H1 (cell line): ENCODE data around the gene NDUFB6. TPM values are rescaled to one million over a fixed set of nuclear protein-coding genes. Genes with fewer than 3 reads are reported as not detected.

Experiments used
- BACH1 ChIP-seq: IDR thresholded peaks from 2 replicates; pipeline ENCODE4 v1.6.1; 2012; ENCODE audit warnings: low read length, improper control_type of control experiment
- CBX8 ChIP-seq: fragments of 300-800, 300-1000 bp; sonication (generic); IDR thresholded peaks from 2 replicates; pipeline ENCODE4 v1.7.1; 2016; ENCODE audit warnings: low read depth, low read length, borderline replicate concordance
- CEBPB ChIP-seq: IDR thresholded peaks from 2 replicates; pipeline ENCODE4 v1.6.1; 2012; ENCODE audit warnings: low read depth, low read length
- CHD1 ChIP-seq: IDR thresholded peaks from 2 replicates; pipeline ENCODE4 v1.6.1; 2012; ENCODE audit warnings: low read depth, low read length, improper control_type of control experiment
- CREB1 ChIP-seq: IDR thresholded peaks from 2 replicates; pipeline ENCODE4 v1.6.1; 2012; ENCODE audit warnings: inconsistent platforms
- E2F6 ChIP-seq: IDR thresholded peaks from 2 replicates; pipeline ENCODE4 v1.6.1; 2012; ENCODE audit warnings: inconsistent platforms
- HDAC6 ChIP-seq: IDR thresholded peaks from one replicate; pipeline ENCODE4 v1.7.1; 2012; ENCODE audit warnings: low read depth, mild to moderate bottlenecking, inconsistent platforms, low read length, moderate library complexity
- KDM1A ChIP-seq: fragments of 200-600, 300-600 bp; sonication (generic); IDR thresholded peaks from 2 replicates; pipeline ENCODE4 v1.7.1; 2016; ENCODE audit warnings: mild to moderate bottlenecking, low read length, borderline replicate concordance
- KDM4A ChIP-seq: IDR thresholded peaks from one replicate; pipeline ENCODE4 v1.7.1; 2012; ENCODE audit warnings: low read depth, mild to moderate bottlenecking, moderate library complexity, low read length, inconsistent platforms; ENCODE audit not compliant: severe bottlenecking
- MAFK ChIP-seq: IDR thresholded peaks from 2 replicates; pipeline ENCODE4 v1.6.1; 2012; ENCODE audit warnings: low read depth, mild to moderate bottlenecking, improper control_type of control experiment, low read length
- PHF8 ChIP-seq: fragments of 200-600 bp; sonication (generic); conservative IDR thresholded peaks from 2 replicates; pipeline ENCODE4 v1.7.1; 2012; ENCODE audit warnings: low read depth, mild to moderate bottlenecking, inconsistent platforms, low read length, moderate library complexity
- POLR2A ChIP-seq, 2 experiments: IDR thresholded peaks; 1 replicate in 1 of 2; 2 replicates in 1 of 2; pipeline ENCODE4 v1.6.1; 2011; ENCODE audit warnings: low read depth in 2 of 2, low read length in 2 of 2, mild to moderate bottlenecking in 2 of 2; ENCODE audit errors: control extremely low read depth in 1 of 2
- POLR2AphosphoS5 ChIP-seq: IDR thresholded peaks from 2 replicates; pipeline ENCODE4 v1.6.1; 2011; ENCODE audit warnings: low read depth, low read length
- POU5F1 ChIP-seq: IDR thresholded peaks from 2 replicates; pipeline ENCODE4 v1.6.1; 2011; ENCODE audit warnings: low read depth, mild to moderate bottlenecking, low read length, moderate library complexity
- RBBP5 ChIP-seq: IDR thresholded peaks from 2 replicates; pipeline ENCODE4 v1.7.1; 2012; ENCODE audit warnings: low read depth, mild to moderate bottlenecking, inconsistent platforms, low read length, moderate library complexity, borderline replicate concordance
- RFX5 ChIP-seq: IDR thresholded peaks from 2 replicates; pipeline ENCODE4 v1.6.1; 2011; ENCODE audit warnings: low read depth, low read length, improper control_type of control experiment, borderline replicate concordance
- RXRA ChIP-seq: IDR thresholded peaks from 2 replicates; pipeline ENCODE4 v1.6.1; 2011; ENCODE audit warnings: low read depth, mild to moderate bottlenecking, low read length, moderate library complexity; ENCODE audit not compliant: insufficient read depth
- SAP30 ChIP-seq: fragments of 300-600 bp; sonication (generic); IDR thresholded peaks from 2 replicates; pipeline ENCODE4 v1.7.1; 2012; ENCODE audit warnings: low read length, moderate library complexity, mild to moderate bottlenecking, inconsistent platforms; ENCODE audit not compliant: insufficient read depth, insufficient replicate concordance
- SRF ChIP-seq: IDR thresholded peaks from 2 replicates; pipeline ENCODE4 v1.6.1; 2011; ENCODE audit warnings: mild to moderate bottlenecking, low read depth, low read length, moderate library complexity
- TAF1 ChIP-seq: IDR thresholded peaks from 2 replicates; pipeline ENCODE4 v1.6.1; 2011; ENCODE audit warnings: mild to moderate bottlenecking, low read depth, low read length
- TBP ChIP-seq: IDR thresholded peaks from 2 replicates; pipeline ENCODE4 v1.6.1; 2011; ENCODE audit warnings: low read depth, low read length, improper control_type of control experiment
- TCF12 ChIP-seq: IDR thresholded peaks from 2 replicates; pipeline ENCODE4 v1.6.1; 2011; ENCODE audit warnings: low read depth, mild to moderate bottlenecking, low read length
- USF2 ChIP-seq: IDR thresholded peaks from 2 replicates; pipeline ENCODE4 v1.6.1; 2011; ENCODE audit warnings: low read length, improper control_type of control experiment
- ZNF274 ChIP-seq: IDR thresholded peaks from 2 replicates; pipeline ENCODE4 v1.7.0; 2012; ENCODE audit warnings: low read length, borderline replicate concordance; ENCODE audit errors: extremely low read depth
- polyA plus RNA-seq, 7 experiments: library from polyadenylated mRNA; depleted of rRNA in 3 of 7; stranded (reverse) in 5 of 7; unstranded in 2 of 7; fragments of >200 nt in 5 of 7; fragments of 200-250 nt in 2 of 7; gene quantifications; 1 replicate in 5 of 7; 2 replicates in 1 of 7; 4 replicates in 1 of 7; pipeline versions ENCODE4 v1.2.1 to v1.2.3, GENCODE V29; 2011 to 2013; ENCODE audit warnings: missing spikeins in 2 of 7, mixed read lengths in 2 of 7
- total RNA-seq: library from RNA; stranded (reverse); fragmentation: NEBNext Ultra II Directional; extraction: Animal tissue kit (Norgen Biotek cat#: 25700); gene quantifications from 2 replicates; pipeline ENCODE4 v1.2.1, GENCODE V29; 2021

Gene NDUFB6
- total and polyA plus RNA-seq, 2 of the 8 experiments (the other 6 are each of a cell fraction or from before 2014, with no cell fraction given): 55.8 to 61.4 TPM

GRCh38 chr9:32526041-32526706 lies 46.8 kb downstream of the NDUFB6 start, which contains the start of gene RIGI (continued):
- no peak for TF ChIP-seq POU5F1
- TF ChIP-seq BACH1: no peak
- TF ChIP-seq TAF1: peak; percentile 71
- TF ChIP-seq RBBP5: peak; percentile 92
- no peak for TF ChIP-seq SRF
- no peak for TF ChIP-seq USF2
- TF ChIP-seq POLR2A (IDR thresholded peaks at IDR 0.05; ENCODE audit: control extremely low read depth in 1 of 2, low read depth in 2 of 2, low read length in 2 of 2): peak in 1 of 2 experiments; percentile 74; a peak in 1 of 3 replicates
- TF ChIP-seq PHF8: peak; percentile 45; the same call in 1 of the 2 replicates
- TF ChIP-seq POLR2AphosphoS5: peak; percentile 77
- no peak for TF ChIP-seq CHD1
- TF ChIP-seq TBP: 0 out of 2 replicates have a peak, but pooled peaks have one; percentile 39
- TF ChIP-seq RFX5: no peak
- no peak for TF ChIP-seq CEBPB
- no peak for TF ChIP-seq E2F6
- TF ChIP-seq KDM4A: peak; percentile 44
- no peak for TF ChIP-seq MAFK
- no peak for TF ChIP-seq RXRA
- TF ChIP-seq CREB1: 0 out of 2 replicates have a peak, but pooled peaks have one; percentile 29
- TF ChIP-seq KDM1A: no peak
- no peak for TF ChIP-seq TCF12
- peak; percentile 59 for TF ChIP-seq SAP30
- no peak for TF ChIP-seq ZNF274
- no peak for TF ChIP-seq HDAC6
- no peak for TF ChIP-seq CBX8
